Measurements from ENCODE around the gene MMP7. TPM values are rescaled to one million over a fixed set of nuclear protein-coding genes. Genes with fewer than 3 reads are reported as not detected.

Gene MMP7
- total RNA-seq, 1 donor from 2014 or later, result not detected

- H4K20me1 ChIP-seq (ENCODE audit: low read depth), result no peaks in the 10 kb centered on the region
- Mint-ChIP-seq H3K27ac (no peak overlapping the region), H3K9me3 (no peaks in the 10 kb centered on the region), H3K4me1 (no peaks in the 10 kb centered on the region), H3K4me3 (no peak overlapping the region), H3K27me3 (ENCODE audit: insufficient read depth, low read depth) (peaks cover 2% of the 10 kb centered on the region), H3K36me3 (no peaks in the 10 kb centered on the region)
- H3K4me2 ChIP-seq, result no peak overlapping the region
- H3K9ac ChIP-seq, result no peak overlapping the region
- no peaks in the 10 kb centered on the region for H3K4me1 ChIP-seq
- DNase-seq (ENCODE audit: low spot score), result no peak
- H3F3A ChIP-seq (ENCODE audit: low read depth), result no peaks in the 10 kb centered on the region
- no peaks in the 10 kb centered on the region for H3K36me3 ChIP-seq
- H3K27me3 ChIP-seq, result no peaks in the 10 kb centered on the region
- no peak overlapping the region for H3K4me3 ChIP-seq
- TF ChIP-seq EZH2 (IDR thresholded peaks at IDR 0.05), result no peak
- no peak for TF ChIP-seq EZH2phosphoT487 (IDR thresholded peaks at IDR 0.05)
- TF ChIP-seq CTCF (IDR thresholded peaks at IDR 0.05), result no peak
- H3K79me2 ChIP-seq (ENCODE audit: low read depth), result no peaks in the 10 kb centered on the region
- no peak overlapping the region for H3K27ac ChIP-seq
- no peak overlapping the region for H2AFZ ChIP-seq (replicated peaks)
- H3K9me3 ChIP-seq (ENCODE audit: low read depth), result no peaks in the 10 kb centered on the region
Measured at GRCh38 chr11:102485095-102485722, 45.3 kb downstream of the MMP7 start.

GRCh38 chr11:102482433-102482832, 48.1 kb downstream of the MMP7 start:
- H3K27me3 Mint-ChIP-seq (ENCODE audit: insufficient read depth, low read depth), result peaks cover 3% of the 10 kb centered on the region
- no peak overlapping the region for H3K4me3 ChIP-seq
- no peak overlapping the region for H3K27ac ChIP-seq
- H3K36me3 ChIP-seq, result no peaks in the 10 kb centered on the region
- no peaks in the 10 kb centered on the region for H3K9me3 ChIP-seq (ENCODE audit: low read depth)
- H3K27me3 ChIP-seq, result no peaks in the 10 kb centered on the region
- no peaks in the 10 kb centered on the region for H3F3A ChIP-seq (ENCODE audit: low read depth)
- H3K4me1 Mint-ChIP-seq, result peaks cover 1% of the 10 kb centered on the region
- H3K4me2 ChIP-seq, result no peak overlapping the region
- H4K20me1 ChIP-seq (ENCODE audit: low read depth), result no peaks in the 10 kb centered on the region
- no peaks in the 10 kb centered on the region for H3K79me2 ChIP-seq (ENCODE audit: low read depth)
- H3K4me3 Mint-ChIP-seq, result no peak overlapping the region
- no peak overlapping the region for H3K9ac ChIP-seq
- H2AFZ ChIP-seq (replicated peaks), result no peak overlapping the region
- no peak for DNase-seq (ENCODE audit: low spot score)
- H3K27ac Mint-ChIP-seq, result no peak overlapping the region
- no peak for TF ChIP-seq CTCF (IDR thresholded peaks at IDR 0.05)
- no peak for TF ChIP-seq EZH2phosphoT487 (IDR thresholded peaks at IDR 0.05)
- TF ChIP-seq EZH2 (IDR thresholded peaks at IDR 0.05), result no peak
- no peaks in the 10 kb centered on the region for H3K9me3 Mint-ChIP-seq
- no peaks in the 10 kb centered on the region for H3K4me1 ChIP-seq
- H3K36me3 Mint-ChIP-seq, result no peaks in the 10 kb centered on the region

GRCh38 chr11:102479733-102480132, 50.8 kb downstream of the MMP7 start:
- H3K27me3 Mint-ChIP-seq (ENCODE audit: insufficient read depth, low read depth), result peaks cover 3% of the 10 kb centered on the region
- no peaks in the 10 kb centered on the region for H3K9me3 Mint-ChIP-seq
- peaks cover 8% of the 10 kb centered on the region for H3K4me1 Mint-ChIP-seq
- Histone ChIP-seq H3K9me3 (ENCODE audit: low read depth) (no peaks in the 10 kb centered on the region), H3K4me1 (peaks cover 10% of the 10 kb centered on the region), H4K20me1 (ENCODE audit: low read depth) (no peaks in the 10 kb centered on the region), H3K36me3 (no peaks in the 10 kb centered on the region), H3K79me2 (ENCODE audit: low read depth) (no peaks in the 10 kb centered on the region), H2AFZ (replicated peaks) (no peak overlapping the region), H3K4me2 (no peak overlapping the region), H3K27ac (no peak overlapping the region), H3K4me3 (no peak overlapping the region), H3K27me3 (no peaks in the 10 kb centered on the region), H3K9ac (no peak overlapping the region), H3F3A (ENCODE audit: low read depth) (no peaks in the 10 kb centered on the region)
- TF ChIP-seq EZH2phosphoT487 (IDR thresholded peaks at IDR 0.05) (no peak), CTCF (IDR thresholded peaks at IDR 0.05) (no peak), EZH2 (IDR thresholded peaks at IDR 0.05) (no peak)
- H3K4me3 Mint-ChIP-seq, result no peak overlapping the region
- H3K36me3 Mint-ChIP-seq, result no peaks in the 10 kb centered on the region
- H3K27ac Mint-ChIP-seq, result no peak overlapping the region
- no peak for DNase-seq (ENCODE audit: low spot score)

All from neural progenitor cell (in vitro differentiated cells).